HG03354 (cell line): ENCODE measurements around the gene RFT1.

Experiments used
- ATAC-seq: cut with Tn5 transposase; IDR thresholded peaks from one replicate; pipeline ENCODE4 v1.9.1; 2021; ENCODE audit warnings: mild to moderate bottlenecking; ENCODE audit not compliant: unreplicated experiment, poor library complexity, severe bottlenecking

RFT1 gene

DNA sequence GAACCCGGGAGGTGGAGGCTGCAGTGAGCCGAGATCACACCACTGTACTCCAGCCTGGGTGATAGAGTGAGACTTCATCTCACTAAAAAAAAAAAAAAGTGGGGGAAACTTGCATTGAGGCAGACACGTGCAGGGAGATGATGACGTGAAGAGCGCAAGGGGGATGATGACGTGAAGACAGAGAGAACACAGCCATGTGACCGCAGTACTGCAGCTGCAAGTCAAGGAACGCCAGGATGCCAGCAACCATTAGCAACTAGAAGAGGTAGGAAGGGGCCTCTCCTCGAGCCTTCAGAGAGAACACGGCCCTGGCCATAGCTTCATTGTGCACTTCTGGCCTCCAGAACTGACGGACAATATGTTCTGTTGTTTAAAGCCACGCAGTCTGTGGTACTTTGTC is 28.3 kb downstream of the RFT1 start:
- ATAC-seq, result no peak

DNA sequence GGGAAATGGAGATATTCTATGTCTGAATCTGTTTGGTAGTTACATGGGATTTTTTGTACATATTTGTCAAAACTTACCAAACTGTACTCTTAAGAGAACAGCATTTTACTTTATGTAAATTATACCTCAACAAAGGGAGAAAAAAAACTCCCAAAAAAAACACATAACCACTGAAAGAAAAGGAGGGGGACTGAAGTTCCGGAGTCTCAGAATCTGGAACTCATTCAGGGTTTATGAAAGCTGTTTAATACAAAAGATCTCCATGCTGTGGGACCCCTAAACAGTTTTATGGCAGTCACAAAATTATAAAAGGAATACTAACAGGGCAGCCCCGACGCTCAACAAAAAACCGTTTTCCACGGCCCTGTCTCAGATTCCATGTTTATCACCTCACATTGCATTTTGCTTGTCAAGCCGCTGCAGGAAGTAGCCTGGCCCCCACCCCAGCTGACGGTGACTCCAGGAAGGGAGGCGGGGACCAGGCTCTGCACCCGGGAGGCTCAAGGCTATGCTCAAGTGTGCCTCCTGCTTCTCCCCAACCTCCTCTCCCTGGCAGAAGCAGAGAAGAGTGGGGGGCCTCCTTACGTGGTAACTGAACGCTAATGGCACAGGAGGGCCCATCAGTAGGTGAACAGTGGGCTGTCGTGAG is 29.3 kb downstream of the RFT1 start:
- ATAC-seq, result no peak

DNA sequence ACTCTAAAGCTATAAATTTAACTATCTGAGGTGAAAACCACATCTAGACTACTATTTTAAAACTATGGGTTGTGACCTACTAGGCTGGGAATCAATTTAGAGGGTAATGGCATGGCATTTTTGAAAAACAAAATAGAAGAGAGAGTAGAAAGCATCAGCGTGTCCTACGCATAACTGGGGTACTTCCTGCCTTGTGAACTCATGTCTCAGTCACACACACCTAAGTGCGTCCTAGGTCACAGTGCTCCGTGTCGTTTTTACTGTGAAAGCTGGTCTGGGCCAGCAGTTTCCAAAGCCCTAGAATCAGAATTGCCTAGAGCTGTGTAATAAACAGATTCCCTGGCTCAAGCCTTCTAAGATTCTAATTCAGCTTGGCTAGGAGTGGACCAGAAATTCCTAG is 32.3 kb downstream of the RFT1 start:
- ATAC-seq, result no peak

DNA sequence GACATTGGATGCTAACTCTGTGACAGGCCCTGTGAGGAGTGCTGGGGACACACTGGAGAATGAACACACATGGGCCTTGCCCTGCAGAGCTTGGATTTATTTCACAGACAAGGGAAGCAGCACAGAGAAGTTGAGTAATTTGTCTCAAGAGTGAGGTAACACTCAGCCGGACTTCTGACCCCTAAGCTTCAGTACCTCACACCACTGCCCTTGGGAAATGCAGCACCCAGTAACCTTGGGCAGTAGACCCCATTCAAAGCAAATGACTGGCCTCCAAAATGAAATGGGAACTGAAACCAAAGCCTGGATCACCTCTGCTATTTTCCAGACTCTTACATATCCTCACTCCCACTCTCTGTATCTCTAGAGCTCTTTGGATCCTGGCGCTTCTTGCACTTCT is 37.3 kb downstream of the RFT1 start:
- ATAC-seq, result no peak

DNA sequence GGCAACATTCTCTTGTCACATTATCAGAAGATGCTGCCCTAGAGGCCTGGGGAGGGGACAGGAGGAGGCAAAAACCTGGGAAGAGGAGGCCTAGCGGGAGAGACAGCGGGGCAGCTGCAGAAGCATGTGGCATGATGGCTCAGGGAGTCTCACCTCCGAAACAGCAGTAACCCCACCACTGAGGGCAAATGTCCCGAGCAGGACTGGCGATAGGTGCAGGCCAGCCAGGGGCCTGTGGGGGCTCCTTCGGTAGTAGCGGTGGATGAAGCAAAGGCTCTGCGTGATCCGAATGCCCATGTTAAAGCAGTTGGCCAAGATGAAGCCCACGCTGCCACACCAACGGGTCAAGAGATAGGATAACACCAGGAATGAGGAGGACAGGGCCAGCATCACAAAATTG is 38.0 kb downstream of the RFT1 start:
- no peak for ATAC-seq

DNA sequence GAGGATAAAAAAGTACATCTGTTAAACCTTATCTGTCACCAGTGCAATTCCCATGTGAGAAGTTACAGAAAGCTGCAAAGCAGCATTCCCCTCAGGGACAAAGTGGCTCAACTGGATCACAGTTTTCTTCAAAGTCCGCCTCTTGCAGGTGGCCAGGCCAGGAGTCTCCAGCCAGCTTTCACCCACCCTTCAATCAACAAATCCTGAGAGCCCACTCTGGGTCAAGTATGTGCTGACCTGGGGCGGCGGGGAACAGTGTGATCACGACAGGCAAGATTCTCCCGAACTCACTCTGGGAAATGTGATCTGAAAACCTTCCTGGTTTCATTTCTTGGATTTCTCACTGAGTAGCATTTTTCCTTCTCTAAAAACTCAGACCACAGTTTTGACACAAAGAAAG is 39.2 kb downstream of the RFT1 start:
- ATAC-seq, result no peak

DNA sequence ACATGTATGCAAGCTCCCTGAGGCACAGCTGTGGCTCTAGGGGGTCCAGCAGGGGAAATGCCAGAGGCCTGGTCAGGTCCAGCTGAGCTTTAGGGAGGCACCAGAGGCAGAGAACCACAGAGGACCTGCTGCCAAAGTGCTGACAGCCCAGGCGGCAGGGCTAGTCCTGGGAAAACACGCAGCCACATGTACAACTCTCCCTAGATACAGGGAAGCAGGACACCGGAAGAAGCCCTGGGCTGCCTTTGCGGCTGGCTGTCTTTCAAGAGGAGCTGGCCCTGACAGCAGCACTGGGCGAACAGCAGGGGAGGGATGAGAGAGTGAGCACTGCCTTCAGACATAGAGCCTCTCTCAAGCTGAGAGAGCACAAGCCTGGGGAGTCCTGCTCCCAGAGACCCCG is 40.7 kb downstream of the RFT1 start:
- ATAC-seq, result no peak

DNA sequence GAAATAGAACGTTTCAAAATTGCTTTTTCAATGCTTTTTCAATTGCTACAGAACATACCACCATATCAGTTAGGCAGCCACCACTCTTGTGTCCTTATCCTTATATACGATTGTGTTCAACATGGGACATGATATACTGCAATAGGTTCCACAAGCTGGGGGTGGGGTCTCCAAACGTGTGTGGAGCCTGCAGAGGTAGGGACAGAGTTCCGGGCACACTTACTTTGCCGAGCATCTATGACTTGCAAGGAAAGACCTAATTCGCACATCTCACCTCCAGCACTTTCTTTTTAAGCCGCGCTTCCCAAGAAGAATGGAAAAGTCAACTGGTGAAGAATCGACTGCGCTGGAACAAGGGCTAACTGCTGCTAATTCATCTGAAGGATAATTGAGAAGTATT is 44.8 kb downstream of the RFT1 start:
- ATAC-seq, result no peak

DNA sequence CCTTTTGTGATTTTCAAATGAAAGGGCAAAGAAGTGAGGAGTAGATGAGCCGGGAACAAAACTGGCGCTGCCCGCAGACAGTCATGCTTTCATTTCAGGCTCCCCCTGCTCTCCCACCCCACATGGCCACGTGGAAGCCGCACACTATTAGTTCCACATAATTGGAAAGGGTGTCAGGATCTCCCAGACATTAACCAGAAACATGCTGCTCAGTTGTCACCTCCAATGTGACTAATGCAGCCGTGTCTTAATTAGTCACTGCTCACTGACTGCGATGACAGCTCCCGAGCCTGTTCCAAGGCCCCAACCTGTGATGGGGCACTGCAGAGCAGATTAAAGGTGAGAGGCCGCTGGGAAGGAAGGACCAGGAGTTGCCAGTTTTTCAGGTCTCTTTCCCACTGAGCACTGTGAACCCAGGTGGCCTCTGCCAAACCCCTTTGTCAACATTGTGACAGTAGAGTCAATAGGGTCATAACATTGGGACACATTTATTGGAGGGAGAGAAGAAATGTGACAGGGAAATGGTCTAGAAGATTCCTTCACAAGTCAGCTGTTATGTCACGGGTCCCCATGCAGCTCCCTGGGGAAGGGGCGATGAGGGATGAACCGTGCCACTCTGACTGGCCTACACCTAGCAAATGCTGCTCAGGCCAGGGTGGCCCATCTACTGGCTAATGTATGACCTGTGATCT is 45.8 kb downstream of the RFT1 start:
- no peak for ATAC-seq

DNA sequence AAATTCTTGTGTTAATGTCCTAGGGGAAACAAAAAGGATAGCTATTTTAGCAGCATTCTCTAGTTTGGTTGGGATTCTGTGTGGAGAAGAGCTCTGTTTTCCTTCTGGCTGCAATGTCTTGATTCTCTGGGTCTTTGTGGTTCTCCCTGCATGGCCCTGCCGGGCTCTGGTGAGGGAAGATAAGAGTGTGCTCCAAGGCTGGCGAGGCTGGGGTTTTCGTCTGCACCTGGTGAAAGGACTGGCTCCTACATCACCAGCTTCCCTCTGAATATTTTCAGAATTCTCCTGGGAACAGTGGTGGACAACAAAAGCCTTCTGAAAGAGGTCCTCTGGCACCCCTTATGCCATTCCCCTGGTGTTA is 46.3 kb downstream of the RFT1 start:
- ATAC-seq, result no peak

DNA sequence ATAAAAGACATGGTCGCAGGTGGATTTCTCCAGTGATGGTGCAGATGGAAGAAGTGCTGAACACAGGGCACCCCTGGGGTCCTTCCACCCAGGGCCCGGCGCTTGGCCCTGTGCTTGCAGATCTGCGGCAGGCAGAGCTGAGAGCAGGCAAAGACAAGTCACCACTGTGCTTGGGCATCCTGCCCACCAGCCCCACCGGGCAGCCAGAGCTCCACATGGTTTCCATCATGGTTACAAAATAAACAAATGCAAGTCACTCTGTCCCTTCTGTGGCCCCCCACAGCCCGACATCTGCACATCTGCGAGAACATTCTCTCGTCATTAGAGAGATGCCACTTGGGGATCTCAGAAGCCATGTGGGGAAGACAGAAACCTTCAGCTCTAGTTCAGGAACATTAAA is 46.7 kb downstream of the RFT1 start:
- no peak for ATAC-seq

DNA sequence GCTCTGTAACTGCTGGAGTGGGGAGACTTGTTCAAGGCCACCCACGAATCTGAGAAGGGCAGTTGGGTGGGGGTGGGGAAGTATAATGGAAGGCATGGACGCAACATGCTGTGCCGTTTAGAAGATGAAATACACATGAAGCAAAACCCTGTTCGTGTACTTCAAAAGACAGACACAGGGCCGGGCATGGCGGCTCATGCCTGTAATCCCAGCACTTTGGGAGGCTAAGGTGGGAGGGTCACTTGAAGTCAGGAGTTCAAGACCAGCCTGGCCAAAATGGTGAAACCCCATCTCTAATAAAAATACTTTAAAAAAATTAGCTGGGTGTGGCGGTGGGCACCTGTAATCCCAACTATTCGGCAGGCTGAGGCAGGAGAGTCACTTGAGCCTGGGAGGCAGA is 47.5 kb downstream of the RFT1 start:
- no peak for ATAC-seq

DNA sequence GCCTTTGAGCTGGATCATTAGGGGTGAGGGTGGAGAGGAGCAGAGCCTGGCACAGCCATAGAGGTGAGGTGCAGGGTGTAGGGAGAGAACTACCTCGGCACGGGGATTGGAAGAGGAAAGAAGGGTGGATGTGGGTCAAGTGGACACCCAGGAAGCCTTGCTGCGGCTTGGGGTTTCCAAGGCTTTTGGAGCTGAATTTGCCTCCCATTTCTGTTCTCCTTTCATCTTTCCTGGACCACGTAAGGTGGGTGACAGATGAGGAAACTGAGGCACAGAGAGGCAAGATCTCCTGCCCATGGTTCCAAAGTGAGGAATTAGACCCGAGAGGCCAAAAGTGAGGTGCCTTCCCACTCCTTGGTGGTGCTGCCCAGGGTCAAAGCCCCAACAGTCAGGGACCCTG is 48.9 kb downstream of the RFT1 start:
- no peak for ATAC-seq

DNA sequence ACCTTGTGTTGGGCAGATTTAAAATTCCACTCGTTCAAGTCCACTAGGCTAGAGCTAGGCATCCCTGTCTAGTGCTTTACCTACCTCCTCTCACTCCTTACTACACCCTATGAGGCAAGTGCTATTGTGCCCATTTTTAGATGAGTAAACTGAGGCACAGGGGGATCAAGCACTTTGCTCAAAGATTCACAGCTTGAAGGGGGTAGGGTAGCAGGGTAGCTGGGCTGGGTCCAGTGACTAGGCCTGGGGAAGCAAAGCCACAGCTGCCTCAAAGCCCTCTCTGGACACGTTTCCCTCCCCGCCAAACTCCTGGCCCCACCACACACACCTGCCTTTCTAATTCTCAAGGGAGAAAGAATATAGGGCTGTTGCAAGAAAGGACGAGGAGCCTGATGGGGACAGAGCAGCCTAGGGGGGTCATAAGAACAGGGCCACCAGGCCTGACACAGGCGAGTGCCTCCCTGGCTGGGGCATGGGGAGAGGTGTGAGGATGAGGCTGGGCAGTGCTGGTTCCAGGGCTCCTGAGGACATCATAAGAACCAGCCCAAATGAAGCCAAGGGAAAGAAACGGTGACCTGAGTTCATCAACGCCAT is 49.5 kb downstream of the RFT1 start:
- ATAC-seq, result no peak

DNA sequence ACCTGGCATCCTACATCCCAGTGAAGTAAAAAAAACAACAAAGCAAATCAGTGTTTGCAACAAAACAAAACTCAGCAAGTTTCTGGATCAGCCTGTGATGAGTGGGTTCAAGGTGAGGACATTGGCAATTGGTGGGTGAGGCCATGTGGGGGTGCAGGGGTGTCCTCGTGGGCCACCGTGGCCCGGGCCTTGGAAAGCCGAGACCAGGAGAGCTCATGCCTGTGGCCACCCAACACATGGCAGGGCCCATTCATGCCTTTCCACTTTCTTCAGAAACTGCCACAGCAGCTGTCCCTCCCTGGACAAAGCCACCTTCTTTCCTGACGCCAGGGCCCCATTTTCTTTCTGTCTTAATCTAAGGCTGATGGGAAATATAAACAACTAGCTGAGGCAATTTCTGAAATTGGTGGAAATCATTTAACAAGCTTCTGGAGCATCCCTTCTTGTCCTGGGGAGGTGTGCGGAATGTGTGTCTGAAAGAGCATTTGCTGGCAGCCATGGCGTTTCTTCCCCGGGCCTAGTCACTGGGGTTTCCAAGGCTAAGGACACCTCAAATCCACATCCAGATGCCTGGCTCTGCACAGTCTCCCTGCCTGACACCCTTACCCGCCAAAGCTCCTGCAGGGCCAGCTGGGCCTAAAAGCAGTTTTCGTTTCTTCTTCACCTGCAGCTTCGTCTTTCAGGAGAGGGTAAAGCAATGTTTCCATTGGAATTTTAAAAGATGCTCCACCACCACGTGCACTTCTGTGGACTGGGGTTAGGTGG is 50.3 kb downstream of the RFT1 start:
- no peak for ATAC-seq

DNA sequence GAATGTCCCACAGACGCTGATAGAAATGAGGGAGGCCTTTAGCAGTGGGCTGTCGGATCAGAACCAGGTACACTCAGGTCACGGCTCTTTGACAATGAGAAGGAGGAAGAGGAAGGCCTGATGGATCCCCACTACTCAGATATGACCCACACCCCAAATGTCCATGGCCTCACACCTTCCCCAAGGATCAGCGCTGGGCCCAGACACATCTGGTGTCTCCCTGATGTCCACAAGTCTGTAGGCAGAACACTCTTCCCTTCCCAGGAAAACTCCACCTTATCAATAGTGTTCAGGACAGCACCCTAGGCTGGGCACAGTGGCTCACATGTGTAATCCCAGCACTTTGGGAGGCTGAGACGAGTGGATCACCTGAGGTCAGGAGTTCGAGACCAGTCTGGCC is 51.1 kb downstream of the RFT1 start:
- no peak for ATAC-seq

DNA sequence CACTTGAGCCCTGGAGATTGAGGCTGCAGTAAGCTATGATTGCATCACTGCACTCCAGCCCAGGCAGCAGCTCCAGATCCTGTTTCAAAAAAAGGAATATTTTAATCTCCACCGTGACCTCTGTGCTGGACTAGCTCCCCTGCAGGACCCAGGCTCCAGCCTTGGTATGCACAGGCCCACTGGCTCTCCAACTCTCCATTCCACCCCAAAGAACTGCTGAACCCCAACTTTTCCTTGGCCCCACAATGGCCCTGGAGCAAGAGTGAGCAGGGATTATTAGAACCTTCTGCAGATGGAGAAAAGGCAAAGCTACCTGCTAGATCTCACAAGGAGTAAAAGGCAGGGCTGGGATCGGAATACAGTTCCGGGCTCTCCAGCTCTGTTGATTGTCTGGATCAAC is 51.6 kb downstream of the RFT1 start:
- no peak for ATAC-seq

DNA sequence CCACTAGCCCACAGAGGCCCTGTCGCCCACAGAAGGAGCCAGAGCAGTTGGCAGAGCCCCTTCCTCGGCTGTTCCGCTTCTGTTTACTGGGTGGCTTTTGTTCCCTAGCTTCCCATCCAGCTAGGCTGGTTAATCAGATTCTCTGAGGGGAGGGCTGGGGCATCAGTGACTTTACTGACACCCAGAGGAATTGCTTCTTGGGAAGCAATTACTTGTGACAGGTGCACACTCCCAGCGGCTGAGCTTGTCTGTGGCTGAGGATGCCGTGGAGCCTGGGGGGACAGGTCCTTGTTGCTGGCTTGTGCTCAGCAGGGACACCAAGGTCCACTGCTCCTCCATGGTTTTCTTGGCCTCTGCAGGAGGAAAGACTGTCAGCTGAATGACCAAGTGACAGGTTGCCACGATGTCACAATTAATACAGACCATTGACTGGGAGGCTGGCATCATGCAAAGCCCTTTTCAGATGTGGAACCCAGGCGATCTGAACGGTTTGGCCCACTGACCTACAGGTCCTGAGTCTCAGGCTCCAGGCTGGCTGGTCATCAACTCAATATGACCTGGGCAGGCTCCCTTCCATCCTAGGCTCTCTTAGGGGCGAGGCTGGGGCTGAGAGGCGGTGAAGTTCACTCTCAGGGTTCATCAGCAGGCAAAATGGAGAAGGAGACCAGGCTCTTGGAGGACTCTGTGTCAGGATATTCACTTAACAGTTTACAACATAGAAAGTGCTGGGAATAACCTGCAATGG is 52.6 kb downstream of the RFT1 start:
- ATAC-seq, result no peak

DNA sequence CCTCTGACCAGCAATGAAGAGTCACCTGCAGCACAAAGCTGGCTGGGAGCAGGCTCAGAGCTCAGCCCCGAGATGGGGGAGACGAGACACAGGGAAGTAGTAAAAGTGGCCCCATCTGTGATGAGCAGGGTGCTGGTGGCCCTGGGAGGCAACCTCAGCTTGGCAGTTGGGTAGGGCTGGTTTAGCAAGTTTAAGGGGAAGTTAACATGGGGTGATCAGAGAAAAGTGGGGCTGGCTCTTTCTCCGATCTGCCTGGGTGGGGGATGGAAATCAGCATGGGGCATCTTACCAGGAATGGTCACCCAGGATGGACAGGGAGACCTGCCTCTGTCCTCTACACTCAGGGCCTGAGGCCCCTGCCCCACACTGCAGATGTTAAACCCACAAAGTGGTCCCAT is 54.5 kb downstream of the RFT1 start:
- no peak for ATAC-seq
